K562 (cell line): ENCODE results near the gene PRR23E.

ENCODE experiments used
- MXI1 ChIP-seq: IDR thresholded peaks from 2 replicates; pipeline ENCODE4 v1.6.1; 2011; ENCODE audit warnings: low read depth, mild to moderate bottlenecking, improper control_type of control experiment, low read length
- ZNF639 ChIP-seq, 2 experiments: fragments of 200-800 bp in 1 of 2; sonication (Bioruptor generic) in 1 of 2; sonication (generic) in 1 of 2; formaldehyde crosslinking in 1 of 2; IDR thresholded peaks in 1 of 2; conservative IDR thresholded peaks in 1 of 2; 2 replicates each; pipeline versions ENCODE4 v1.5.0 to v1.6.1; 2016 to 2020; ENCODE audit warnings: missing compliant biosample characterization in 1 of 2, missing genetic modification characterization in 1 of 2, missing genetic modification reagents in 1 of 2

GRCh38 chr3:127214975-127215374, 22.0 kb downstream of the PRR23E start:
- no peak for TF ChIP-seq ZNF639 (CRISPR knock-in tag; conservative IDR thresholded peaks at IDR 0.05 in 1 of 2, IDR thresholded peaks at IDR 0.05 in 1 of 2)
- no peak for TF ChIP-seq MXI1
